Measurements from ENCODE around the gene SNRNP70. TPM values are rescaled to one million over a fixed set of nuclear protein-coding genes. Genes with fewer than 3 reads are reported as not detected.
A peak's percentile ranks its signal among the peaks of the same experiment; 100 is the strongest.
"Not testable (repeated sequence)": the region's sequence is repeated elsewhere in the genome, so short reads cannot be mapped to it uniquely, and the experiment has no call there.

SNRNP70 gene, protein sequence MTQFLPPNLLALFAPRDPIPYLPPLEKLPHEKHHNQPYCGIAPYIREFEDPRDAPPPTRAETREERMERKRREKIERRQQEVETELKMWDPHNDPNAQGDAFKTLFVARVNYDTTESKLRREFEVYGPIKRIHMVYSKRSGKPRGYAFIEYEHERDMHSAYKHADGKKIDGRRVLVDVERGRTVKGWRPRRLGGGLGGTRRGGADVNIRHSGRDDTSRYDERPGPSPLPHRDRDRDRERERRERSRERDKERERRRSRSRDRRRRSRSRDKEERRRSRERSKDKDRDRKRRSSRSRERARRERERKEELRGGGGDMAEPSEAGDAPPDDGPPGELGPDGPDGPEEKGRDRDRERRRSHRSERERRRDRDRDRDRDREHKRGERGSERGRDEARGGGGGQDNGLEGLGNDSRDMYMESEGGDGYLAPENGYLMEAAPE
- 206 TPM for polyA plus RNA-seq (2012; ENCODE audit: insufficient read depth, insufficient read length, low read depth)

DNA sequence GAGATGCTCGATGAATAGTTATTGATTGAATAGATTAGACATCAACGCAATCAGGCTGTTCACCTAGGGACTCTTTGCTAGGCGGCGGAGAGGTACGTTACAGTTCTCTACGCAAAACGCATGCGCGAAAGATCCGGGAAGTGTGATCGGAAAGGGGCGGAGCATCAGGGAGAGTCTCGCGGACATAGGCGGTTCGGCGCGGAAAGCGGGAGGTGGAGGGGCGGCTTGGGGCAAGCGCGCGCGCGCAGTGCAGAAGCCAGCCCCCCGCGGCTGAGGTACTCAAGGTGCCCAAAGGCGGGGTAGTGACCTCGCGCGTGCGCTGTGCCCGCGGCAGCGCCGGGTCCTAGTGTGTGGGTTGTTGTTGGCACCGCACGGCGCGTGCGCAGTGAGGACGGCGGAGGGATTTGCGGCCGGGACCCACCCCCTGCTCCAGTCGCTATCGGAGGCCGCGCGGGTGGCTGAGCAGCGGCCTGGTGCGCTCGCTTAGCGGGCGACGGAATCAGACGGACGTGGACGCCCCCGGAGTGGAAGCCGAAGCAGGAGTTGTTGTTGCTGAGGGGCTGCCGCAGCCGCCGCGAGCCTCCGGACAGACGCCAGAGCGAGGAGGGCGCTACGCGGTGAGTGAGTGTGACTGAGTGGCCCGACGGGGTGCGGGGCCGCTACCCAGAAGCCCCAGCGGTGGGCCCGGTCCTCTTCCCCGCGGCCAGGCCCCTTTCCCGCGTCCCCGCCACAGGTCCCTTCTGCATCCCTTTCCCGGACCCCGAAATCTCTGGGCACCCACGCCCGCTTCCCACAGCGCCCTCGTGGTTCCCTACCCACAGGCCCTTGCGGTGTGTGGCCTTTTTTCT, at the start of gene SNRNP70:
Gene SNRNP70, plus strand, starts transcription at position 432 of the 848 bp plus-strand sequence. CDS start 964 bp downstream, outside the sequence.
- Histone ChIP-seq H3K4me1 (peaks cover 3% of the 10 kb centered on the region), H3K27me3 (no peaks in the 10 kb centered on the region), H3K4me3 (ENCODE audit: low read depth, low read length) (peak within 1 kb of the TSS; percentile 76), H3K9me3 (no peaks in the 10 kb centered on the region), H3K36me3 (peaks cover 34% of the 10 kb centered on the region)
- TF ChIP-seq, protein P1, sequence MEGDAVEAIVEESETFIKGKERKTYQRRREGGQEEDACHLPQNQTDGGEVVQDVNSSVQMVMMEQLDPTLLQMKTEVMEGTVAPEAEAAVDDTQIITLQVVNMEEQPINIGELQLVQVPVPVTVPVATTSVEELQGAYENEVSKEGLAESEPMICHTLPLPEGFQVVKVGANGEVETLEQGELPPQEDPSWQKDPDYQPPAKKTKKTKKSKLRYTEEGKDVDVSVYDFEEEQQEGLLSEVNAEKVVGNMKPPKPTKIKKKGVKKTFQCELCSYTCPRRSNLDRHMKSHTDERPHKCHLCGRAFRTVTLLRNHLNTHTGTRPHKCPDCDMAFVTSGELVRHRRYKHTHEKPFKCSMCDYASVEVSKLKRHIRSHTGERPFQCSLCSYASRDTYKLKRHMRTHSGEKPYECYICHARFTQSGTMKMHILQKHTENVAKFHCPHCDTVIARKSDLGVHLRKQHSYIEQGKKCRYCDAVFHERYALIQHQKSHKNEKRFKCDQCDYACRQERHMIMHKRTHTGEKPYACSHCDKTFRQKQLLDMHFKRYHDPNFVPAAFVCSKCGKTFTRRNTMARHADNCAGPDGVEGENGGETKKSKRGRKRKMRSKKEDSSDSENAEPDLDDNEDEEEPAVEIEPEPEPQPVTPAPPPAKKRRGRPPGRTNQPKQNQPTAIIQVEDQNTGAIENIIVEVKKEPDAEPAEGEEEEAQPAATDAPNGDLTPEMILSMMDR (IDR thresholded peaks at IDR 0.05; ENCODE audit: low read depth, low read length), result no peak
- peak; percentile 100 for DNase-seq

DNA sequence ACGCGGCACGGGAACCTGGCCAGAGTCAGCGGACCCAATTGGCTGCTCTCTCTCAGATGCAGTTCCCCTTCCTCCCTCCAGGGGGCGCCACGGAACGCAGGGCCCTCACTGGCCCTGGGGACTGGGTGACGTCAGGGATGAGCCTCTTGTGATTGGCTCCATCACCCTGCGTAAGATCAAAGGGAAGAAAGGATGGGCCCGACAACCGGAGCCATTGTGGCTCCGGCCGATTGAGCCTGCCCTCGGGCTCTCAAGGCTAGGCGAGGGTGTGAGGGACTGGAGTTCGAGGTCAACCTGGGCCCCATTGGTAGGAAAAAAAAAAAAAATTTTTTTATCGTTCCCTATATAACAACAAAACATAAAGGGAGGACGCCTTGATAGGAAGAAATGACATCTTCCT, 48.4 kb upstream of the SNRNP70 start, which contains the start of gene CGB1:
Gene CGB1, minus strand, starts transcription at position 81 of the 400 bp plus-strand sequence. CDS start 184 bp downstream, outside the sequence.
- DNase-seq, result peak; percentile 87
- not testable (repeated sequence) for H3K4me1 ChIP-seq, H3K36me3 ChIP-seq, H3K9me3 ChIP-seq, H3K27me3 ChIP-seq
- peak within 1 kb of the TSS; percentile 44 for H3K4me3 ChIP-seq (ENCODE audit: low read depth, low read length)
- TF ChIP-seq, protein P1 (IDR thresholded peaks at IDR 0.05; ENCODE audit: low read depth, low read length), result peak; percentile 74

DNA sequence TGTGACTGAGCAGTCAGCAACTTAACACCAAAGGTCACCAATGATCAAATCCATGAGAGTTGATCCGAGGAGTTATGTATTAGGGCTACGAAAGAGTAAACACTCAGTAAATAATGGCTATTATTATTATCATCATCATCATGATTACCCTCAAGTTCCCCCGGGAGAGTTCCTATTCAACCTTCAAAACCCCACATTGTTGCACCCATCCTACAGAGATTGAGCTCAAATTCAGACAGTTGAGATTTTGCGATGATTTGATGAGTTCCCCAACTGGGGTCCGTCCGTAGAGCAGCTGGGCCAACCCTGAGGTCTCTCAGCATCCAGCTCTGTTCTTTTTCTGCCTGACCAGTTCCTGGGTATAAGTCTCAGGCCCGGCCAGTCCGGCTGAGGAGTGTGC, 47.1 kb upstream of the SNRNP70 start:
- H3K4me1 ChIP-seq; H3K4me3 ChIP-seq (ENCODE audit: low read depth, low read length); H3K9me3 ChIP-seq; DNase-seq; H3K36me3 ChIP-seq; H3K27me3 ChIP-seq: not testable (repeated sequence)

DNA sequence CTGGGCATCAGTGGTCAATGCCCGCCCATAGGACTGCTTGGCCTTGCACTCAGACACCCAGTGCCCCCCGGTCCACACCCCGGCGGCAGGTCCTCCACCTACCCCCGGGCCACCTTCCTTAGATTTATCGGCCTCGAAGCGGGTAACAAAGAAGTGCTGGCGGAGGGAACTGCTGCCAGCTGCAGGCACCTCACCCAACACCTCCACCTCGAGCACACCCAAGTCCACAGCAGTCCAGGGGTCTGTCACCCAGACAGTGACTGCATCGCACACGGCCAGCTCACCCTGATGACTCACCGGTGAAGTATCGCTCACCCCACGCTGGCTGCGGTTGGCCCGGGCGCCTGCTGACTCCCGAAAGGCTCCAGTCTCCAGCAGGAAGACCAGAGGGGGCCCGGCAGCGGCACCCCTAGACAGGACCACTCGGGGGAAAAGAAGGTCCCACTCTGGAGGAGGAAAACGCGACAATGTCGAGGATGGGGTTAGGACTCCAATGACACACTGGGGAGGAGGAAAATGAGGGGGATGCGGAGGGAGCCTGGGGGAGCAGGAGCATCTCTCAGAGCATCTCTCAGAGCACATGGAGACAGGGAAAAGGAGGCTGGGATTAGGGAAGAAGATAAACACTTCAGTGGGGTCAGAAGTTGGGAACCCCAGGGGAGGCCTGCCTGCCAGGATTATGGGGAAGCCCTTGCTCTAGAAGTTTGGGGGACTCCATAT, 46.5 kb upstream of the SNRNP70 start:
- H3K9me3 ChIP-seq; H3K4me1 ChIP-seq; H3K27me3 ChIP-seq; H3K4me3 ChIP-seq (ENCODE audit: low read depth, low read length); DNase-seq; H3K36me3 ChIP-seq: not testable (repeated sequence)

DNA sequence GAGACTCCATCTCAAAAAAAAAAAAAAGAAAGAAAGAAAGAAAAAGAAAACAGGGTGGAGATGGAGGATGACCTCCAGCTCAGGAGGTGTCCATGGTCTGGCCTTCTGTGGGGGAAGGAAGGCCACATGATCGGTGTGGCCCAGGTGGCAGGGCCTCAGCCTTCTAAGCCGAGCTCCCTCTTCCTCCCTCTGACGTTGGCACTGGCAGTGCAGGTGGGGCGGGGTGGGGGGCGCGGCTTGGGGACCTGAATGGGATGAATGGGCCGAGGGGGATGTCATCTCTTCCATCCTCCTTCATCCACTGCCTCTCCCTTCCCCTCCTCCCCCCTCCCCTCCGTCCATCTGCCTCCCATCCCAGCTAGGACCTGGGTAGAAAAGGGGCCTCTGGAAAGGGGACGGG, 45.5 kb upstream of the SNRNP70 start:
- H3K27me3 ChIP-seq; H3K9me3 ChIP-seq; H3K36me3 ChIP-seq; DNase-seq; H3K4me3 ChIP-seq (ENCODE audit: low read depth, low read length); H3K4me1 ChIP-seq: not testable (repeated sequence)

DNA sequence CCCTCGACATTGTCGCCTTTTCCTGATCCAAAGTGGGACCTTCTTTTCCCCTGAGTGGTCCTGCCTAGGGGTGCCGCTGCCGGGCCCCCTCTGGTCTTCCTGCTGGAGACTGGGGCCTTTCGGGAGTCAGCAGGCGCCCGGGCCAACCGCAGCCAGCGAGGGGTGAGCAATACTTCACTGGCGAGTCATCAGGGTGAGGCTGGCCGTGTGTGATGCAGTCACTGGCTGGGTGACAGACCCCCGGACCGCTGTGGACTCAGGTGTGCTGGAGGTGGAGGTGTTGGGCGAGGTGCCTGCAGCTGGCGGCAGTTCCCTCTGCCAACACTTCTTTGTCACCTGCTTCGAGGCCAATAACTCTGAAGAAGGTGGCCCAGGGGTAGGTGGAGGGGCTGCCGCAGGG, 43.1 kb upstream of the SNRNP70 start:
- Histone ChIP-seq H3K9me3 (no peaks in the 10 kb centered on the region), H3K36me3 (no peaks in the 10 kb centered on the region), H3K4me1 (no peaks in the 10 kb centered on the region), H3K27me3 (no peaks in the 10 kb centered on the region), H3K4me3 (ENCODE audit: low read depth, low read length) (no peak overlapping the region)
- TF ChIP-seq, protein P1 (IDR thresholded peaks at IDR 0.05; ENCODE audit: low read depth, low read length), result no peak
- DNase-seq, result no peak

DNA sequence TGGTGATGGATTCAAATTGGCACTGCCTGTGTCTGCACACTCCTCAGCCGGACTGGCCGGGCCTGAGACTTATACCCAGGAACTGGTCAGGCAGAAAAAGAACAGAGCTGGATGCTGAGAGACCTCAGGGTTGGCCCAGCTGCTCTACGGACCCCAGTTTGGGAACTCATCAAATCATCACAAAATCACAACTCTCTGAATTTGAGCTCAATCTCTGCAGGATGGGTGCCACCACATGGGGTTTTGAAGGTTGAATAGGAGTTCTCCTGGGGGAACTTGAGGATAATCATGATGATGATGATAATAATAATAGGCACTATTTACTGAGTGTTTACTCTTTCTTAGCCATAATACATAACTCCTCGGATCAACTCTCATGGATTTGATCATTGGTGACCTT, 42.6 kb upstream of the SNRNP70 start:
- DNase-seq; H3K27me3 ChIP-seq; H3K4me3 ChIP-seq (ENCODE audit: low read depth, low read length); H3K36me3 ChIP-seq; H3K4me1 ChIP-seq; H3K9me3 ChIP-seq: not testable (repeated sequence)

DNA sequence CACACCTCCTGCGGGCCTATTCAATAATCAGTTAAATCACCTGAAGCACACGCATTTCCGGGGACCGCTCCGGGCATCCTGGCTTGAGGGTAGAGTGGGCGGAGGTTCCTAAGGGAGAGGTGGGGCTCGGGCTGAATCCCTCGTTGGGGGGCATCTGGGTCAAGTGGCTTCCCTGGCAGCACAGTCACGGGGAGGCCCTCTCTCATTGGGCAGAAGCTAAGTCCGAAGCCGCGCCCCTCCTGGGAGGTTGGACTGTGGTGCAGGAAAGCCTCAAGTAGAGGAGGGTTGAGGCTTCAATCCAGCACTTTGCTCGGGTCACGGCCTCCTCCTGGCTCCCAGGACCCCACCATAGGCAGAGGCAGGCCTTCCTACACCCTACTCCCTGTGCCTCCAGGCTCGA, 41.7 kb upstream of the SNRNP70 start, which contains the start of gene CGB5:
Gene CGB5, plus strand, starts transcription at position 301 of the 400 bp plus-strand sequence. CDS start 362 bp downstream, outside the sequence.
- DNase-seq; H3K4me1 ChIP-seq; H3K4me3 ChIP-seq (ENCODE audit: low read depth, low read length): not testable (repeated sequence)

DNA sequence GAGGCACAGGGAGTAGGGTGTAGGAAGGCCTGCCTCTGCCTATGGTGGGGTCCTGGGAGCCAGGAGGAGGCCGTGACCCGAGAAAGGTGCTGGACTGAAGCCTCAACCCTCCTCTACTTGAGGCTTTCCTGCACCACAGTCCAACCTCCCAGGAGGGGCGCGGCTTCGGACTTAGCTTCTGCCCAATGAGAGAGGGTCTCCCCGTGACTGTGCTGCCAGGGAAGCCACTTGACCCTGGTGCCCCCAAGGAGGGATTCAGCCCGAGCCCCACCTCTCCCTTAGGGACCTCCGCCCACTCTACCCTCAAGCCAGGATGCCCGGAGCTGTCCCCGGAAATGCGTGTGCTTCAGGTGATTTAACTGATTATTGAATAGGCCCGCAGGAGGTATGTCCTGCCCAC, 36.2 kb upstream of the SNRNP70 start, which contains the start of gene CGB8:
Gene CGB8, minus strand, starts transcription at position 101 of the 400 bp plus-strand sequence. CDS start 372 bp downstream, outside the sequence.
- H3K4me3 ChIP-seq (ENCODE audit: low read depth, low read length); H3K36me3 ChIP-seq; DNase-seq; H3K9me3 ChIP-seq; H3K27me3 ChIP-seq; H3K4me1 ChIP-seq: not testable (repeated sequence)

More for the DNA sequence above, 41.7 kb upstream of the SNRNP70 start, which contains the start of gene CGB5:
- H3K36me3 ChIP-seq, H3K9me3 ChIP-seq, H3K27me3 ChIP-seq: not testable (repeated sequence)

DNA sequence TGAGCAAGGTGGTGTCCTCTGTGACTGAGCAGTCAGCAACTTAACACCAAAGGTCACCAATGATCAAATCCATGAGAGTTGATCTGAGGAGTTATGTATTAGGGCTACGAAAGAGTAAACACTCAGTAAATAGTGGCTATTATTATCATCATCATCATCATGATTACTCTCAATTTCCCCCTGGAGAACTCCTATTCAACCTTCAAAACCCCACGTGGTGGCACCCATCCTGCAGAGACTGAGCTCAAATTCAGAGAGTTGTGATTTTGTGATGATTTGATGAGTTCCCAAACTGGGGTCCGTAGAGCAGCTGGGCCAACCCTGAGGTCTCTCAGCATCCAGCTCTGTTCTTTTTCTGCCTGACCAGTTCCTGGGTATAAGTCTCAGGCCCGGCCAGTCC, 35.4 kb upstream of the SNRNP70 start:
- not testable (repeated sequence) for H3K9me3 ChIP-seq; H3K4me1 ChIP-seq; H3K4me3 ChIP-seq (ENCODE audit: low read depth, low read length); H3K36me3 ChIP-seq; H3K27me3 ChIP-seq; DNase-seq

DNA sequence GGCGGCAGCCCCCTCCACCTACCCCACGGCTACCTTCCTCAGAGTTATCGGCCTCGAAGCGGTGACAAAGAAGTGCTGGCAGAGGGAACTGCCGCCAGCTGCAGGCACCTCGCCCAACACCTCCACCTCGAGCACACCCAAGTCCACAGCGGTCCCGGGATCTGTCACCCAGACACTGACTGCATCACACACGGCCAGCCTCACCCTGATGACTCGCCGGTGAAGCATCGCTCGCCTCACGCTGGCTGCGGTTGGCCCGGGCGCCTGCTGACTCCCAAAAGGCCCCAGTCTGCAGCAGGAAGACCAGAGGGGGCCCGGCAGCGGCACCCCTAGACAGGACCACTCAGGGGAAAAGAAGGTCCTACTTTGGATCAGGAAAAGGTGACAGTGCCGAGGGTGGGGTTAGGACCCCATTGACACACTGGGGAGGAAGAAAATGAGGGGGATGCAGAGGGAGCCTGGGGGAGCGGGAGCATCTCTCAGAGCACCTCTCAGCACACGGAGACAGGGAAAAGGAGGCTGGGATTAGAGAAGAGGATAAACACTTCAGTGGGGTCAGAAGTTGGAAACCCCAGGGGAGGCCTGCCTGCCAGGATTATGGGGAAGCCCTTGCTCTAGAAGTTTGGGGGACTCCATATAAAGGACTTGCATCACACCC, 34.7 kb upstream of the SNRNP70 start:
- H3K27me3 ChIP-seq; H3K36me3 ChIP-seq; DNase-seq; H3K9me3 ChIP-seq; H3K4me1 ChIP-seq; H3K4me3 ChIP-seq (ENCODE audit: low read depth, low read length): not testable (repeated sequence)

All from BE2C (cell line).